ENCODE measurements around the gene TNFRSF18.

The TNFRSF18 gene

GRCh38 chr1:1210726-1211540, 4.5 kb upstream of the TNFRSF18 start:
- DNase-seq, result peak; percentile 11

DNA sequence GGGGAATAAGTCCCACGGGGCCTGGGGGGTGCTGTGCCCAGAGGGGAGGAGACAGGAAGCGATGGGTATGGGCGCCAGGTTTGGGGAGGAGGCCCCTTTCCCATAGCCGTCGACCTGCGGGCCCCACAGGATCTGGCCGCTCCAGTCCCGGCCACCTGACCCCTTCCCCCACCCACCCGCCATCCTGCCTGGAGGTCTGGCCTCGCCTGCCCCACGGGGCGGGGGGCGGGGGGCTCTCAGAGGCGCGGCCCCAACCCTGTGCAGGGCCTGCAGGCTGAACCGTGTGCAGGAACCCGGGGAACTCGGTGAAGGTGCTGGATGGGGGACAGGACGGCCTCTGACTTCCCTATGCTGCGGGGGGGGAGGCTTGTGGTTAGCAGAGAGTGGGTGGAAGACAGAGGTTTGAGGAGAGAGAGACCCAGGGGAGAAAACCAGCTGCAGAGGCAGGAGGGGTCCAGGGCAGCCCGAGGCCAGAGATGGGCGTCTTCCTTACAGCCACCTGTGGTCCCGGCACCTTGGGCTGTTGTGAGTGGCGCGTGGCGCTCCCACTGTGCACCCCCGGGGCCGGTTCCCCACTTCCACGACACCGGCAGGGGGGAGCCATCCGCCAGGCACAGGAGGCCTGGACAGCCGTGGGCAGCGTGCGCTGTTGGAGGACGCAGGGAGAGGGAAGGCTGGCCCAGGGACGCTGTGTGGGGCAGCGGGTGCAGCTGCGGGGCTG, 2.5 kb upstream of the TNFRSF18 start:
- no peak for DNase-seq

GRCh38 chr1:1207571-1207892, 1.1 kb upstream of the TNFRSF18 start:
- DNase-seq, result no peak

DNA sequence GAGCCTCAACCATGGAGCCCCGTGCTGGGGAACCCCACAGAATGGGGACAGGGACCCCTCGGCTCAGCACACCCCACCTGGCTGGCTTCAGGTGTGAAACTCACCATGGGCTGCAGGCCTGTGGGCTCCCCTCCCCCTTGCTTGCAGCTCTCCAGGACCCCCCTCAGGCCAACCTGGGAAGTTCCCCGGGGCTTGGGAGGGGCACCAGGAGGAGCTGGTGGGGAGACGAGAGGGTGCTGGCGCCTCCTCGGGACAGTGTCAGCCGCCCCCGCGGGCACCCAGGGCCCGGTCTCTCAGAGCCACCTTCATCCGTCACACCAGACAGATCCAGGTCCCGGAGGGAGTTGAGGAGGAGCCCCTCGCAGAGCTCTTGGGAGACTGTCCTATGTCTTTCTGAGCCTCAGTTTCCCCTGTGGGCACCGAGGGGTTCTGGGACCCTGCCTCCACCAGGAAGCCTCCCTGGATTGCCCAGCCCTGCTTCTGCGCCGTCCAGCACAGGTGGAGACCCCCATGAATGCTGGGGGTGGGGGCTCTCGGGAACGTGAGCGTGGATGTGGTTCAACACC, 657 bp upstream of the TNFRSF18 start:
- no peak for DNase-seq

DNA sequence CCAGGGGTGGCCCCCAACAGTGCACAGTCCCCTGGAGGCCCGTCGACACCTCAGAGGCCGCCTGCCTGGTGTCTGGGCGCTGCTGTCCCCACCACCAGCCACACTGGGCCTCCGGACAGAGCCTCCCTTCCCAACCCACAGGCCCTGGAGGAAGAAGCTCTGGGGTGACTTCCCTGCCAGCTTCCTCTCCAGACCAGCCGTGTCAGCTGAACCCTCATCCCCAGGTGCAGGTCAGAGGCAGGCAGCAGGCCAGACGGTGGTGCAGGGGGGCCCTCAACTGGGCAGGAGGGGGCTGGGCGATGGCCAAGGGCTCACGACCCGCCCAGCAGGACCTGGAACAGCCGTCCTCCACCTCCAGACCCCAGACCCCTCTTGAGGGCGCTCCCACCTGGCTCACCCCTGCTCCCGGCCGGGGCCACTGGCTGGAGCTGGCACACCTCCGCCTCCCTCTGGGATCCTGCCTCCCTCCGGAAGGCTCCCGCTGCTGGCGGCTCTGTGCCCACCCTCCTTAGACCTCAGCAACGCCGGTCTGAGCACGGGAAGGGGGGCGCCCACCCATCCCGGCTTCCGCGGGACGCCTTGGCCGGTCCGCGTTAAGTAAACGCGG, 520 bp downstream of the TNFRSF18 start:
- no peak for DNase-seq

DNA sequence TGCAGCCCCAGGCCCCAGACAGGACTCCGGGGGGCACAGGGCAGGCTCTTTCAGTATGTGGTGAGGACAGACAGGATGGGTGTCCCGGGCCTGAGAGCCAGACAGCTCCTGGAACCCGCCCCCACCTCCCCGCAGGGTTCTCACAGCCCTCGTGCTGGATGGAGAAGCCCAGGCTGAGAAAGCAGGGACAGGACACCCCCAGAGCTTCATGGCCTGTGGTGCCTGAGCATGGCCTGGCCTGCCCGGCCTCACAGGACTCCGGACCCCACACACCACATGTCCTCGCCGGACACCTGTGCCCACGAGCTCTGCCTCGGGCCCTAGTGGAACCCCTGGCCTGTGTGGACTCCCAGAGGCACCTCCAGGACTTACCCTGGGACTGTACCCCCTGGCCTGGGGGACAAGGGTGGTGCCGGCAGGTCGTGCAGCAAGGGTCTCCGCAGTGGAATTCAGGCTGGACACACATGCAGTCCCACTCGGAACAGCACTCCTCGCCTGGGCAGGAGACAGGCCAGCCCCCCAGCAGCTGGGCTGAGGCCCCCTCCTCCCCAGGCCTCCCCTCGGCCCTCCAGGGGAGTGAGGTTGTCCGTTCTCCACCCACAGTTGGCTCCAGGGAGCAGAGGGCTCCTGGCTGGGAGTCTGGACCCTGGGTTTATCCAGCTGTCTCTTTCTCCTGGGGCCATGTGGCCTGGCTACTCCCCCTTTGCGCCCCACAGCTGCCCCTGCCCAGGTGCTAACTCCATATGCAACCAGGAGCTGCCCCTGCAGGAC, 1.2 kb downstream of the TNFRSF18 start:
- no peak for DNase-seq

DNA sequence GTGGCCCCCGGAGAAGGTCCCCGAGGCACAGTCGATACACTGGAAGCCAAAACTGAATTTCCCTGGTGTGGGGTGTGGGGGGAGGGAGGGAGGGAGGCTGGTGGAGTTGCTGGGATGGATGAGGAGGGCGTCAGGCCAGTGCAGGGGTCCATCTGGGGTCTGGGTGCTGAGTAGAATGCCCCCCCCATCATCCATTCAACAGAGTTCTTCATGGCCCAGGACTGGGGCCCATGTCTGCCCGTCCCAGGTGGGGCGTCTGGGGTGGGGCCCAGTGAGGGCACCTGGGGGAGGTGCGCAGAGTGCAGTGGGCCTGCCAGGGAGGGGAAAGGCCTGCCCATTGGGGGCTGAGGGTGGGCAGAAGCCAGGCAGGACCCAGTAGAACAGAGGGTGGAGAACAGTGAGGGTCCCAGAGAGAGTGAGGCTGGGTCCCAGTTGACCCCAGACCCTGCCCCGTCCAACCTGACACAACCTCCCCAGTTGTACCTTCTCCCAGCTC, 1.9 kb downstream of the TNFRSF18 start:
- no peak for DNase-seq

DNA sequence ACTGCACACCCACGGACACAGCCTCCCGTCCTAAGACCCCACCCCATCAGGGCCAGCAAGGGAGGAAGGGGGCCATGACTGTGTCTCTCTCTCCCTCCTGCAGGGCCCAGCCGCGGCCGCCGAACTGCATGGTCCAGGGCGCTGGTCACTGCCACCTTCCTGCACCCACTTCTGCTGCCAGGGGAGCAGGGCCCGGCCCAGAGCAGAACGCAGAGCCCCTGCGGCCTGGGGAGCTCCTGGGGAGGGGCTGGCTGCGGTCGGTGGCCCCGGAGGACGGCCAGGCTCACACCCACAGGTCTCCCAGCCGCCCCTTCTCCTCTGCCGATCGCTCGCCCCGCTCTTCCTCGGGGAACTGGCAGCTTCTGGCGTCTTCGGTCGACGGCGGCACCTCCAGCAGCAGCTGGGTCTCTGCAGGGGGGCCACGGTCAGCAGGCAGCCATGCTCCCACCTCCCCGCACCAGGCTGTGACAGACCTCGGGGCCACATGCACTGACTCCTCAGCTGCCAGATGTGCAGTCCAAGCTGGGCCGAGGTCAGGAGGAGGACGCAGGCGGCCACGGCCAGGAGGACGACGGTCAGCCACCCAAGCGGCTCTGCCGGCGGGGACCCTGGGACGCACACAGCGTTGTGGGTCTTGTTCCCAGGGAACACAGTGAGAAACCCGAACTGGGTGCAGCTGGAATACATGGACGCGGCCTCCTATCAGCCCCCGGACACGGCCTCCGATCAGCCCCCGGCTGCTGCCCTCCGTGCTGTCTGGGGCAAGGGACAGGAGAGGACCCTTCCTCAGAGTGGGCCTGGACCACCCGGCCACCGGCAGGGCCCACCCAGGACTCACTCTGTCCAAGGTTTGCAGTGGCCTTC, 2.6 kb downstream of the TNFRSF18 start:
- DNase-seq, result no peak

- DNase-seq, result no peak
Observed at GRCh38 chr1:1202831-1203560, 3.4 kb downstream of the TNFRSF18 start.

GRCh38 chr1:1200876-1201810, 5.2 kb downstream of the TNFRSF18 start:
- DNase-seq, result peak; percentile 93

DNA sequence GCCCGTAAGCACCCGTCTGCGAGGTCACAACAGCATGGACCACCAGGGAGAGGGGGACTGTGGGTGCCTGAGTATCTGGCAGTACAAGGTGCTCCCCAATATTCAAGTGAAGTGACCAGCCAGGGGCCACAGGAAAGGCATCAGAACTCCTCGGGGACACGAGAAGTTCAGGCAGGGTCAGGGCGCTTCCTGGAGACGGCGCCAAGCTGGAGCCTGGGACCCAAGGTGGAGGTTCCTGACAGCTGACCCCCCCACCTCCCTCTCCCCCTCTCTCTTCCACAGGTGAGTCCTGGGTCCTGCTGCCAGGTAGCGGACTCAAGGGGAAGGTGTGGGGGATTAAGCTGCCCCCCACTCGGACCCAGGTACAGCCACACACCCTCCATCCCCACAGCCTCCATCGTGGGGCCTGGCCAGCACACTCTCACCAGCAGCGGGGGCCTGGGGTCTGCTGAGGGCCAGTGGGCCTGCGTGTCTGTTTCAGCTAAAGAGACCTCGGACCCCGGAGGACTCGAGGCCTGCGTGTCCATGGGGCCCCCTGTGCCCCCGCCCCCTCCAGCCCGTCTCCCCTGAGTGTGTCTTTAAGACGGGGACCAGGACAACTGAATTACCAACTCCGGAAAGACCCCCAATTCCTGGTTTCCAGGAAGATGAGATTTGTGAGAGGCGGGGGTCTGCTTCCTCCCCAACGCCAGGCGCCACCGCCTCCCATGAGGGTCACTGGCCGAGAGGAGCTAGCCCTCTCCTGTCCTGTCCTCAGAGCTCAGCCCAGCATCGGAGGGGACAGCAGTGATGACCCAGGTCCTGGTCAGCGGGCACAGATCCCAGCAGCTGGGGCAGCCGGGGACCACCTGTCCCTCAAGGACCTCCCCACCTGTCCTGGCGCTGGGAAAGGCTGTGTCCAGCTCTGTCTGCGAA, 6.2 kb downstream of the TNFRSF18 start:
- no peak for DNase-seq

DNA sequence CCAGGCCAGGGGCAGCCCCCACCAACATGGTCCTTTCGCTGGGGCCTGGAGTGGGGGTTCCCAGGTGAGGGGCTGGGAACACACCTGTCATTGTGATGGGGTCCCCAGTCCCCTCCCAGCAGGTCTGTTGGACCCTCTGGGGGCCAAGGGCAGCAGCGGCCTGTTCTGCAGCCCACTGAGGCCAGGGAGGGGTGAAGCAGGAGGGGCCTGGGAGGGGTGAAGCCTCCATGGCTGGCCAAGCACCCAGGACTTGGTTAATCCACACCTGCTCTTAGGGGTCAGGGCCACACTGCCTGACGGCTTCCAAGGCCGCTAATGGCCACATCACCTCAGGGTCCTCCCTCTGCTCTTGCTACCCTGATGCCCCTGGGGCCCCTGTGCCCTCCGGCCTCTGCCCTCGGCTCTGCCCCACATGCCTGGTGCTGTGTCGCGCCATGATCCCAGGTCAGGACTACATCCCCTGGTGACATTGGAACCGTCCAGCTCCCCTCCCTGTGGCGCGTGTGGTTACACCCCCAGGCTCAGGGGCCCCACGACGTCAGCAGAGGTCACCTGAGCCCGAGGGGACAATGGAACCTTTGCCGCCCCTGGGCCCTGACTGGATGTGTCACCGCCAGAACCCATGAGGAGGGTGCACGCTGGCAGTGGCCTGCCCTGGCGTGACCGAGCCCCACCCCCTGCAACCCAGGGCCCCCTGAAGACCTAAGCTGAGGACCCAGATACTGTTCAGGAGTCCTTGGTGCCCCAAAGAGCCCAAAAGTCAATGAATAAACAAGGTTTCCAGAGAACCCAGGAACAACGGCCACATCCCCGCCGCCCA, 7.0 kb downstream of the TNFRSF18 start:
- no peak for DNase-seq

- DNase-seq, result no peak
Observed at GRCh38 chr1:1198423-1199140, 7.8 kb downstream of the TNFRSF18 start.

DNA sequence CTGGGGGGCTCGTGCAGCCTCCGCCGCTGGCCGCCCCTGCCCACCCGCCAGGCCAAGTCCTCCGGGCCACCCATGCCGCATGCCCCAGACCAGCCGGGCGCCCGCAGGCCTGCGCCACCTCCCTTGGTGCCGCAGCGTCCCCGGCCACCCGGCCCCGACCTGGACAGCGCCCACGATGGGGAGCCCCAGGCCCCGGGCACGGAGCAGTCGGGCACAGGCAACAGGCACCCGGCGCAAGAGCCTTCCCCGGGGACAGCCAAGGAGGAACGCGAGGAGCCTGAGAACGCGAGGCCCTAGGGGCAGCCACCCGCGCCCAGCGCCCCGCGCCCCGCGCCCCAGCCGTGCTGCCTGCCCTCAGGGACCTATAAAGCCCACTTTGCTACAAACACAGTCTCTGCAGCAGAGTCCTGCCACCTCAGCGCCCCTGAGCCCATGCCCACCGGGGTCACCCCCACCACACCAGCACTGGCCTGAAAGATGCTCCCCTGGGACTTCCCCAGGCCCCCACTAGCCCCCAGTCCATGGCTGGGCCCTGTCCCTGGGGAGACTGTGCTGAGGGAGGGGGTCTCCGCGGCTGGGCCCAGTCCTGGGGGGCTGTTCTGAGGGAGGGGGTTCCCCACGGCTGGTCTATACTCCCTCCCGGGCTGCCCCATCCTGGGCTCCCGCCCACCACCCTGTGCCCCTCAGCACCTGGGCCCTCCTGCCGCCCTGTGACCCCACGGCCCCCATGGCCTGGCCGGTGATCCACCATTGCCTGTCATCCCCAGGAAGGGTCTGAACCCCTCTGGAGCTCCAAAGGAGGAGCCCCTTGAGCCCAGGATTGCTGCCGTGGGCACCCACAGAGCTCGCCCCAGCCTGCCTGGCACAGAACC, 8.6 kb downstream of the TNFRSF18 start:
- DNase-seq, result no peak

DNA sequence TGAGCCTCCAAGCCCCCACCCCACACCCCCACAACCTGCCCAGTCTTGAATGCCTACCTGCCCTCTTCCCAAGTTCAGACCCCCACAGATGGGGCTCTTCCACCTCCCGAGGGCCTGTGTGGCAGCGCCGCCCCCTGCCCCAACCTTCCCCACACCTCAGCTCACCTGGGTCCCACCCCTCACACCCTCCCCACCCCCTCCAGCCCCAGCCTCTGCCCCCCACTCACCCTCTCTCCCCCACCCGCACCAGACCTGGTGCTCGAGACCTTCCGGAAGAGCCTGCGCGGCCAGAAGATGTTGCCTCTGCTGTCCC, 9.2 kb downstream of the TNFRSF18 start:
- DNase-seq, result no peak

All from activated naive CD4-positive, alpha-beta T cell treated with anti-CD3 and anti-CD28 coated beads, Interleukin-2, amount 50 U/mL, for 16 hours (primary cell).